Measurements from ENCODE around the gene RGS17. TPM values are rescaled to one million over a fixed set of nuclear protein-coding genes. Genes with fewer than 3 reads are reported as not detected.

RGS17 gene
- total and polyA plus RNA-seq, 10 of the 15 experiments (the other 5 are each of a cell fraction or from before 2014, with no cell fraction given) = 0.06 to 0.29 (median 0.14) TPM; not detected in 4

DNA sequence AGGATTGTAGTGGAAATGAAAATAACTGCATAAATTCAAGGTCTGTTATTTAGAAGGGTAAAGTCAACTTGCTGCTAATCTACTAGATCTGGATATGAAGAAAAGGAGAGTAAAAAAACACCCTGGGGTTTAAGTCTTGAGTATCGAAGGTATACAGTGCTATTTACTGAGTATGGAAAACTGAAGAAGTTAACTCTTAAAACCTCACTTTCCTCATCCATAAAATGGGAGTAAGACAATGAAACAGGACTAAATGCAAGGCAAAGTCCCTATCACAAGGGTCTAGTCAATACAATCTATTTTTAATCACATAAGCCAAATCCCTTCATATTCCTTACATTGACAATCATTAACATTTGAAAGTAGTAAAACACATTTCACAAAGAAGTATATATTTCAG lies 150.4 kb downstream of the RGS17 start:
- no peaks in the 10 kb centered on the region for H3K27me3 ChIP-seq (replicated peaks in 1 of 2; ENCODE audit: control insufficient read depth in 2 of 2, insufficient read depth in 2 of 2, low read length in 1 of 2)
- H3K9me3 ChIP-seq (replicated peaks; ENCODE audit: control insufficient read depth, insufficient read depth, low read length) = no peaks in the 10 kb centered on the region; the same call in 1 of the 3 replicates
- H3K36me3 ChIP-seq (ENCODE audit: control insufficient read depth in 2 of 2, insufficient read depth in 2 of 2, low read length in 1 of 2) = peaks cover 0 to 8% of the 10 kb centered on the region in 2 experiments; a peak in 2 of 4 replicates
- ChIA-PET RAD21 (ENCODE audit: unreplicated experiment) (no interaction called here), CTCF (no interaction called here), SMC1A (ENCODE audit: uncharacterized antibody, unreplicated experiment) (interaction anchor here (0.9 to 1.7 kb wide), 2 partner anchors 15 to 18 kb away, joined by 3 to 6 read pairs; no protein-coding TSS in a partner anchor), POLR2A (no interaction called here)
- in situ Hi-C loops (cut with MboI) = loop anchor here (25.0 kb wide), 3 partner anchors 1257 to 1757 kb away; partner anchors contain the start of gene SCAF8
- peak overlapping the region; percentile 81 for H3K4me2 ChIP-seq (ENCODE audit: control insufficient read depth, insufficient read depth)
- peak overlapping the region; percentile 83; the same call in 1 of the 2 replicates for H3K9ac ChIP-seq (ENCODE audit: control insufficient read depth, insufficient read depth, low read length)
- peaks cover 93% of the 10 kb centered on the region for H3K79me2 ChIP-seq (ENCODE audit: control insufficient read depth, insufficient read depth, low read length)
- DNase-seq (ENCODE audit: low read depth, low spot score) (no peak), FAIRE-seq (no peak), ATAC-seq (no peak)
- no TSS peak for BruUV-seq (replicated peaks)
- 0% methylated on average over 1 of the region's 1 CpG for WGBS (ENCODE audit: insufficient coverage, insufficient replicate concordance, low lambda C conversion rate, missing lambda C conversion rate)
- H4K20me1 ChIP-seq (ENCODE audit: control insufficient read depth, insufficient read depth) = no peaks in the 10 kb centered on the region
- H2AFZ ChIP-seq (ENCODE audit: control insufficient read depth, low read depth, low read length) = no peak overlapping the region
- intact Hi-C loops (cut with micrococcal nuclease; ENCODE audit: unreplicated experiment) = loop anchor here (5.0 kb wide), 4 partner anchors 112 to 1588 kb away; partner anchors contain the start of genes RMND1 and ZBTB2
- H3K4me3 ChIP-seq = peak overlapping the region; percentile 72
- H3K27ac ChIP-seq (ENCODE audit: control insufficient read depth, insufficient read depth) = no peak overlapping the region
- peaks cover 4% of the 10 kb centered on the region; the same call in 1 of the 2 replicates for H3K4me1 ChIP-seq (ENCODE audit: control insufficient read depth, insufficient read depth, low read length)
- TF ChIP-seq, protein P1, sequence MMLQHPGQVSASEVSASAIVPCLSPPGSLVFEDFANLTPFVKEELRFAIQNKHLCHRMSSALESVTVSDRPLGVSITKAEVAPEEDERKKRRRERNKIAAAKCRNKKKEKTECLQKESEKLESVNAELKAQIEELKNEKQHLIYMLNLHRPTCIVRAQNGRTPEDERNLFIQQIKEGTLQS (IDR thresholded peaks at IDR 0.05; ENCODE audit: borderline replicate concordance, extremely low read depth, low read depth, low read length) = no peak
- TF ChIP-seq JUNB (IDR thresholded peaks at IDR 0.05) = no peak
- TF ChIP-seq, protein P2, sequence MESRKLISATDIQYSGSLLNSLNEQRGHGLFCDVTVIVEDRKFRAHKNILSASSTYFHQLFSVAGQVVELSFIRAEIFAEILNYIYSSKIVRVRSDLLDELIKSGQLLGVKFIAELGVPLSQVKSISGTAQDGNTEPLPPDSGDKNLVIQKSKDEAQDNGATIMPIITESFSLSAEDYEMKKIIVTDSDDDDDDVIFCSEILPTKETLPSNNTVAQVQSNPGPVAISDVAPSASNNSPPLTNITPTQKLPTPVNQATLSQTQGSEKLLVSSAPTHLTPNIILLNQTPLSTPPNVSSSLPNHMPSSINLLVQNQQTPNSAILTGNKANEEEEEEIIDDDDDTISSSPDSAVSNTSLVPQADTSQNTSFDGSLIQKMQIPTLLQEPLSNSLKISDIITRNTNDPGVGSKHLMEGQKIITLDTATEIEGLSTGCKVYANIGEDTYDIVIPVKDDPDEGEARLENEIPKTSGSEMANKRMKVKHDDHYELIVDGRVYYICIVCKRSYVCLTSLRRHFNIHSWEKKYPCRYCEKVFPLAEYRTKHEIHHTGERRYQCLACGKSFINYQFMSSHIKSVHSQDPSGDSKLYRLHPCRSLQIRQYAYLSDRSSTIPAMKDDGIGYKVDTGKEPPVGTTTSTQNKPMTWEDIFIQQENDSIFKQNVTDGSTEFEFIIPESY (IDR thresholded peaks at IDR 0.05) = no peak
- TF ChIP-seq, protein P3, sequence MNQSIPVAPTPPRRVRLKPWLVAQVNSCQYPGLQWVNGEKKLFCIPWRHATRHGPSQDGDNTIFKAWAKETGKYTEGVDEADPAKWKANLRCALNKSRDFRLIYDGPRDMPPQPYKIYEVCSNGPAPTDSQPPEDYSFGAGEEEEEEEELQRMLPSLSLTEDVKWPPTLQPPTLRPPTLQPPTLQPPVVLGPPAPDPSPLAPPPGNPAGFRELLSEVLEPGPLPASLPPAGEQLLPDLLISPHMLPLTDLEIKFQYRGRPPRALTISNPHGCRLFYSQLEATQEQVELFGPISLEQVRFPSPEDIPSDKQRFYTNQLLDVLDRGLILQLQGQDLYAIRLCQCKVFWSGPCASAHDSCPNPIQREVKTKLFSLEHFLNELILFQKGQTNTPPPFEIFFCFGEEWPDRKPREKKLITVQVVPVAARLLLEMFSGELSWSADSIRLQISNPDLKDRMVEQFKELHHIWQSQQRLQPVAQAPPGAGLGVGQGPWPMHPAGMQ (IDR thresholded peaks at IDR 0.05; ENCODE audit: borderline replicate concordance) = no peak
- TF ChIP-seq SMAD5 (IDR thresholded peaks at IDR 0.05; ENCODE audit: low read depth) = no peak
- TF ChIP-seq, protein P4, sequence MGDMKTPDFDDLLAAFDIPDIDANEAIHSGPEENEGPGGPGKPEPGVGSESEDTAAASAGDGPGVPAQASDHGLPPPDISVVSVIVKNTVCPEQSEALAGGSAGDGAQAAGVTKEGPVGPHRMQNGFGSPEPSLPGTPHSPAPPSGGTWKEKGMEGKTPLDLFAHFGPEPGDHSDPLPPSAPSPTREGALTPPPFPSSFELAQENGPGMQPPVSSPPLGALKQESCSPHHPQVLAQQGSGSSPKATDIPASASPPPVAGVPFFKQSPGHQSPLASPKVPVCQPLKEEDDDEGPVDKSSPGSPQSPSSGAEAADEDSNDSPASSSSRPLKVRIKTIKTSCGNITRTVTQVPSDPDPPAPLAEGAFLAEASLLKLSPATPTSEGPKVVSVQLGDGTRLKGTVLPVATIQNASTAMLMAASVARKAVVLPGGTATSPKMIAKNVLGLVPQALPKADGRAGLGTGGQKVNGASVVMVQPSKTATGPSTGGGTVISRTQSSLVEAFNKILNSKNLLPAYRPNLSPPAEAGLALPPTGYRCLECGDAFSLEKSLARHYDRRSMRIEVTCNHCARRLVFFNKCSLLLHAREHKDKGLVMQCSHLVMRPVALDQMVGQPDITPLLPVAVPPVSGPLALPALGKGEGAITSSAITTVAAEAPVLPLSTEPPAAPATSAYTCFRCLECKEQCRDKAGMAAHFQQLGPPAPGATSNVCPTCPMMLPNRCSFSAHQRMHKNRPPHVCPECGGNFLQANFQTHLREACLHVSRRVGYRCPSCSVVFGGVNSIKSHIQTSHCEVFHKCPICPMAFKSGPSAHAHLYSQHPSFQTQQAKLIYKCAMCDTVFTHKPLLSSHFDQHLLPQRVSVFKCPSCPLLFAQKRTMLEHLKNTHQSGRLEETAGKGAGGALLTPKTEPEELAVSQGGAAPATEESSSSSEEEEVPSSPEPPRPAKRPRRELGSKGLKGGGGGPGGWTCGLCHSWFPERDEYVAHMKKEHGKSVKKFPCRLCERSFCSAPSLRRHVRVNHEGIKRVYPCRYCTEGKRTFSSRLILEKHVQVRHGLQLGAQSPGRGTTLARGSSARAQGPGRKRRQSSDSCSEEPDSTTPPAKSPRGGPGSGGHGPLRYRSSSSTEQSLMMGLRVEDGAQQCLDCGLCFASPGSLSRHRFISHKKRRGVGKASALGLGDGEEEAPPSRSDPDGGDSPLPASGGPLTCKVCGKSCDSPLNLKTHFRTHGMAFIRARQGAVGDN (IDR thresholded peaks at IDR 0.05) = no peak
- TF ChIP-seq ZNF384 (IDR thresholded peaks at IDR 0.05; ENCODE audit: borderline replicate concordance, low read depth, low read length) = no peak
- no peak for TF ChIP-seq ZNF622 (IDR thresholded peaks at IDR 0.05)
- TF ChIP-seq KAT2A (conservative IDR thresholded peaks at IDR 0.05; ENCODE audit: control insufficient read depth, low read depth, low read length) = no peak
- TF ChIP-seq SMARCA5 (IDR thresholded peaks at IDR 0.05) = no peak
- TF ChIP-seq NR2F1 (conservative IDR thresholded peaks at IDR 0.05) = no peak
- TF ChIP-seq, protein P5, sequence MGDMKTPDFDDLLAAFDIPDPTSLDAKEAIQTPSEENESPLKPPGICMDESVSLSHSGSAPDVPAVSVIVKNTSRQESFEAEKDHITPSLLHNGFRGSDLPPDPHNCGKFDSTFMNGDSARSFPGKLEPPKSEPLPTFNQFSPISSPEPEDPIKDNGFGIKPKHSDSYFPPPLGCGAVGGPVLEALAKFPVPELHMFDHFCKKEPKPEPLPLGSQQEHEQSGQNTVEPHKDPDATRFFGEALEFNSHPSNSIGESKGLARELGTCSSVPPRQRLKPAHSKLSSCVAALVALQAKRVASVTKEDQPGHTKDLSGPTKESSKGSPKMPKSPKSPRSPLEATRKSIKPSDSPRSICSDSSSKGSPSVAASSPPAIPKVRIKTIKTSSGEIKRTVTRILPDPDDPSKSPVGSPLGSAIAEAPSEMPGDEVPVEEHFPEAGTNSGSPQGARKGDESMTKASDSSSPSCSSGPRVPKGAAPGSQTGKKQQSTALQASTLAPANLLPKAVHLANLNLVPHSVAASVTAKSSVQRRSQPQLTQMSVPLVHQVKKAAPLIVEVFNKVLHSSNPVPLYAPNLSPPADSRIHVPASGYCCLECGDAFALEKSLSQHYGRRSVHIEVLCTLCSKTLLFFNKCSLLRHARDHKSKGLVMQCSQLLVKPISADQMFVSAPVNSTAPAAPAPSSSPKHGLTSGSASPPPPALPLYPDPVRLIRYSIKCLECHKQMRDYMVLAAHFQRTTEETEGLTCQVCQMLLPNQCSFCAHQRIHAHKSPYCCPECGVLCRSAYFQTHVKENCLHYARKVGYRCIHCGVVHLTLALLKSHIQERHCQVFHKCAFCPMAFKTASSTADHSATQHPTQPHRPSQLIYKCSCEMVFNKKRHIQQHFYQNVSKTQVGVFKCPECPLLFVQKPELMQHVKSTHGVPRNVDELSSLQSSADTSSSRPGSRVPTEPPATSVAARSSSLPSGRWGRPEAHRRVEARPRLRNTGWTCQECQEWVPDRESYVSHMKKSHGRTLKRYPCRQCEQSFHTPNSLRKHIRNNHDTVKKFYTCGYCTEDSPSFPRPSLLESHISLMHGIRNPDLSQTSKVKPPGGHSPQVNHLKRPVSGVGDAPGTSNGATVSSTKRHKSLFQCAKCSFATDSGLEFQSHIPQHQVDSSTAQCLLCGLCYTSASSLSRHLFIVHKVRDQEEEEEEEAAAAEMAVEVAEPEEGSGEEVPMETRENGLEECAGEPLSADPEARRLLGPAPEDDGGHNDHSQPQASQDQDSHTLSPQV (IDR thresholded peaks at IDR 0.05) = no peak
